NCI-H128 (cell line): ENCODE results near the gene TEX12.
"Not testable (repeated sequence)": the region's sequence is repeated elsewhere in the genome, so short reads cannot be mapped to it uniquely, and the experiment has no call there.

Experiments used
- DNase-seq: peaks from one replicate; lab custom pipeline; 2025; ENCODE audit not compliant: unreplicated experiment; lab: John Stamatoyannopoulos, UW

The TEX12 gene

GRCh38 chr11:112163875-112164685, 3.1 kb upstream of the TEX12 start, which contains the start of gene IL18:
Gene IL18, minus strand, starts transcription at chr11:112164094. Its CDS starts 9,041 bp downstream, at chr11:112155053.
- DNase-seq: no peak

GRCh38 chr11:112165049-112165448, 2.1 kb upstream of the TEX12 start:
- DNase-seq: no peak

DNA sequence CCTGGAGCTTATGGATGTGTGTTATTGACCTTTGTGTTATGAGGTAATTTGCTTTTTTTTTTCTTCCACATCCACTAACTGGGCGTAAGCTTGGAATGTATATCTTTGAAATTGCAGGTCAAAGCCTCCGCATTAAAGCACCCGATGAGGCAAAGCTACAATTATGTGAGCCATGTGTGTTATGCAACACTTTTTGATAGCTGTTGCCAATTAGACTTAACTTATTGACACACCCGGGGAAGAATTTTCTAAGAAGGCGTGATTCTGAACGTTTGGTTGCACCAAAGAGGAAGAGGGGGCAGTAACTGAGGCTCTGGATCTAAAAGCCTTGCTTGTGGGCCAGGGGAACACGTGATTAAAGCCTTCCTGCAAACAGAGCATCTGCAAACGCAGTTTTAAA, 610 bp upstream of the TEX12 start:
- DNase-seq: no peak

GRCh38 chr11:112172362-112172994, 5.3 kb downstream of the TEX12 start:
- no peak for DNase-seq

DNA sequence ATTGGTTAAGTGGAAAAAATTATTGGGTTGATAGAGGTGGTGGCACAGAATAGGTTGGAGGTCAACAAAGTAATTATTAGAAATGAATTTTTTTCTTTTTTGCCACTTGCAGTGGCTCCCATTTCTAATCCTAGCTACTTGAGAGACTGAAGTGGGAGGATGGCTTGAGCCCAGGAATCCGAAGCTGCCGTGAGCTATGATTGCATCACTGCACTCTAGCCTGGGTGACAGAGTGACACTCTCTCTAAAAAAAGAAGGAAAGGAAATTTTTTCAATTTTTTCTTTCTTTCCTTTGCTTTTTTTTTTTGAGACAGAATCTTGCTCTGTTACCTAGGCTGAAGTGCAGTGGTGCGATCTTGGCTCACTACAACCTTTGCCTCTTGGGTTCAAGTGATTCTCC, 6.0 kb downstream of the TEX12 start:
- no peak for DNase-seq

DNA sequence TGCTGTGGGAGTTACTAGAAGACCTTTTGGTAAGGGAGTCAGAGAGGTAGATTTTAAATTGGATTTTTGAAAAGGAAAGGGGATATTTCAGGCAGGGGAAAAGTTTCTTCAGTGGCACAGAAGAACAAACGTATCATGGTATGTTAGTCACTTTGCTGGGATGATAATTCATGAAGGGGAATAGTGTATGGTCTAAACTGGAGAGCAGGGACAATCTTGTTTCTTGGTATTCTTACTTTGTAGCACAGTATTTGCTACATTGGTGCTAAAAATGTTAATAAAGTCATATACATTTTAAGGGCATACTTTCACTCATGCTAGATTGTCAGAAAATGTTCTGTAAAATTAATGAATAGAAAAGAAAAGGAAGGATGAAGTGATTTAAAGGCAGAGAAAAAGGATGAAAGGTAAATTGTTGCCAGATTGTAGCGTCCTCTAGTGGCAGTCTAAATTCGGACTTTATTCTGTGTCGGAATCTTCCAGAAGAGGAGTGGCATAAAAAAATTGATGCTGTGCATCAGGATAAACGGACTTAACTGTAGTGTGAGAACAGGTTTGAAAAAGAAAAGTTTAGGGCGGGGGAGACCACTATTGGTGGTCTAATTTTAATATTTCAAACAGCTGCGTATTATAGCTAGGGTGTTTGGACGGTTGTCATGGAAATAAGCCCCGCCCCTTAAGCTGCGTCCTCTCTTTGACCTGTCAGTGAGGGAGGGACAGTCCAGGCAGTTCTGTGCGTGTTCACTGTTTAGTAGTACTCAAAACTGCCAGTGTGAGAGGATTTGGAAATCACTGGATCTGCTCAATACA, 7.8 kb downstream of the TEX12 start, which contains the start of gene BCO2:
Gene BCO2 (plus strand): TSS at position 724 of the 810 bp plus-strand sequence. CDS start 90 bp downstream, outside the sequence.
- no peak for DNase-seq

GRCh38 chr11:112175599-112175952, 8.4 kb downstream of the TEX12 start:
- DNase-seq: no peak

GRCh38 chr11:112176077-112176476, 8.9 kb downstream of the TEX12 start:
- no peak for DNase-seq

DNA sequence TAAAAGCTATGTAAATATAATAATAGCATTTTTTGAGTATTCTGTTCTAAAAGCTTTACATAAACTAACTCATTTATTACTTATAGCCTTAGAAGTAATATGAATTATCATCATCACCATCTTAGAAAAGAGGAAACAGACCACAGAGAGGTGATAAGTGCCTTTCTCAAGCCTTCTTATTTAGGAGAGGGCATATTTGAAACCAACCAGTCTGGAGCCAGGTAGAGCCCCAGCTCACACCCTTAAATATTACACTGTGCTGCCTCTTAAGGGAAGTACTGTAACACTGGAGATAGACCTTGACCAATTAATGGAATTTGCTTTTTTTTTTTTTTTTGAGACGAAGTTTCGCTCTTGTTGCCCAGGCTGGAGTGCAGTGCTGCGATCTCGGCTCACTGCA, 10.4 kb downstream of the TEX12 start:
- no peak for DNase-seq

DNA sequence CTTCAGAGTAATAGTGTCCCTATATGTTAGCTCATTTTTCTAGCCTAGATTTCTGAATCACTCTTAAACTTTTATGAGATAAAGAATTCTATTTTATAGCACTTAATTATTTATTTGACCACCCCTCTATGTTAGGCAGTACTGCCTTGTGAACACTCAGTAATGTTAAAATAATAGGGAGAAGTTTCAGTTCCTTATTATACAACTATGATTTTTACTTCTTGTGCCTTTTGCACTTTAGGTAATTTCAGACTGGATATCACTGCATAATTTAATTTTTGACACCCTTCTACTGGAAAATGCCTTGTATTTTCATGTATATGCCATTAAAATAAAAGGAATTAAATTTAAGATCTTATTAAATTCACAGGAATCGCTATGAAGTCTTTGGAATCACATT, 11.3 kb downstream of the TEX12 start:
- DNase-seq: no peak

DNA sequence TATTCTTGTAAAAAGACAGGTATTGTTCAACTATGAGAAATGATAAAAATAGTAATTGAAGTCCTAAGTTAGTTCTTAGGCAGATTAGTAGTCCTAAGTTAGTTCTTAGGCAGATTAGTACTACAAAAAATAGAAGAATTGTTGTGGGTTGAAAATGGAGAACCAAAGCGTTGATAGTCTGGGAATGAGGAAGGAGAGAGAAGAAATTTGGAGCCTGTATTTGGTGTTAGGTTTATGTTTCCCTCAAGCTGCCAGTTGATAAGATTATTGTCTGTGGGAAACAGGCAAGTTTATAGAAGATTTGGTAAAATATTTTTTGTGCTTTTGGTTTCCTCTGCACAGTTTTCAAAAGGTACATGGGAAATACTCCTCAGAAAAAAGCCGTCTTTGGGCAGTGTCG, 11.8 kb downstream of the TEX12 start:
- no peak for DNase-seq

- no peak for DNase-seq
Measured at GRCh38 chr11:112179601-112180000, 12.4 kb downstream of the TEX12 start.

GRCh38 chr11:112182867-112183266, 15.7 kb downstream of the TEX12 start:
- no peak for DNase-seq

DNA sequence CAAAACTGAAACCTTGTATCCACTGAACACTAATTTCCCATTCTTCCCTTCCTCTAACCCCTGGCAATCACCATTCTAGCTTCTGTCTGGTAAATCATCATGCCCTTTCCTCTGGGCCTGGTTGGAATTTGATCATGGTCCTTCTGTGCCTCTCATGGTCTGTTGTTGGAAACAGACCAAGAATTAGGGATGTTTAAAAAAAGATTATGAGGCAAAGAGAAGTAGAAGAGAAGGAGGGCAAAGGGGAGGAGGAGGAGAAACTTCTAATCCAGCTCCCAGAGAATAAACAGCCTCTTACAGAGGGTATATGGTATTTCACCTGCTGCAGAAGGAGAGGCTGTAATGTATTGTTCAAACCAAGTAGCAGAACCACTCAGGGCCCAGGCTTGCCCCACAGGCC, 18.7 kb downstream of the TEX12 start:
- DNase-seq: no peak

DNA sequence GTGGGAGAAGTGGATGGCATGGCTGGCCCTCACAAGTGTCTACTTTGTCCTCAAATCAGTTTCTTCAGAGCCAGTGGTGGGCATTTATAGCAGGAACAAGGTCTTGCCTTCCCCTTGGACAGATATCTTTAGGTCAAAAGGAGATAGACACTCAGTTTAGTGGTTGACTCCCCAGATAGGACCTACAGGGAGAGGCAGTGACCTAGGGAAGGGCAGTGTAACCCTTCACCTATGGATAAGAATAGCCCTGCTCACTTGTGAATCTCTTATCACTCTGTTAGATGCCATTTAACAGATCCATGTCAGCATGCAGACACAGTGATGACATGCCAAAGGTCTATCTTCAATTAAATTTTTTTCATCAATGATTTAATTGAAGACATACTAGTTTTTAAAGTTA, 19.1 kb downstream of the TEX12 start:
- DNase-seq: no peak

- not testable (repeated sequence) for DNase-seq
Measured at GRCh38 chr11:112195113-112195512, 27.9 kb downstream of the TEX12 start.

- DNase-seq: no peak
Measured at GRCh38 chr11:112195951-112196351, 28.8 kb downstream of the TEX12 start.

- no peak for DNase-seq
Measured at GRCh38 chr11:112196519-112197087, 29.4 kb downstream of the TEX12 start.

DNA sequence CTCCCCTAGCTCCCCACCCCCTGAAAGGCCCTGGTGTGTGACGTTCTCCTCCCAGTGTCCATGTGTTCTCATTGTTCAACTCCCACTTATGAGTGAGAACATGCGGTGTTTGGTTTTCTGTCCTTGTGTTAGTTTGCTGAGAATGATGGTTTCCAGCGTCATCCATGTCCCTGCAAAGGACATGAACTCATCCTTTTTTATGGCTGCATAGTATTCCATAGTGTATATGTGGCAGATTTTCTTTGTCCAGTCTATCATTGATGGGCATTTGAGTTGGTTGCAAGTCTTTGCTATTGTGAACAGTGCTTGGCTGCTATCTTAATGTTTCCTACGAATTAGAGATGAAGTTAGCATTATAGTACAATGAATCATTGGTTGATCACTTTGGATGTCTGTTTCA, 31.9 kb downstream of the TEX12 start:
- DNase-seq: not testable (repeated sequence)

GRCh38 chr11:112200252-112200651, 33.1 kb downstream of the TEX12 start:
- no peak for DNase-seq

DNA sequence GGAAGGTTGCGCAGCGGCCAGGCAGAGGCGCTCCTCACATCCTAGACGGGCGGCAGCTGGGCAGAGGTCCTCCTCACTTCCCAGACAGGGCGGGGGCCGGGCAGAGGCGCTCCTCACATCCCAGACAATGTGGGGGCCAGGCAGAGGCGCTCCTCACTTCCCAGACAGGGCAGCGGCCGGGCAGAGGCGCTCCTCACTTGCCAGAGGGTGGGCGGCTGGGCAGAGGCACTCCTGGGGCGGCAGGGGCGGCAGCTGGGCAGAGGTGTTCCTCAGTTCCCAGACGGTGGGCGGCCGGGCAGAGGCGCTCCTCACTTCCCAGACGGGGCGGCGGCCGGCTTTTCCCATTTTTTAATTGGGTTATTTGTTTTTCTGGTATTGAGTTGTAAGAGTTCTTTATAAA, 38.9 kb downstream of the TEX12 start:
- no peak for DNase-seq
